MM.1S (cell line): ENCODE results near the gene PTPN18.

Experiments
- DNase-seq: peaks from one replicate; pipeline ENCODE4 v3.0.0-alpha.2; 2015
- H2AFZ ChIP-seq: fragments of 300-600 bp; sonication (generic); 2 replicates; pipeline ENCODE4 v1.6.0; 2016; ENCODE audit warnings: antibody characterized with exemption, low read length
- H3F3A ChIP-seq: fragments of 300-600 bp; sonication (generic); 2 replicates; pipeline ENCODE4 v1.6.1; 2016; ENCODE audit warnings: mild to moderate bottlenecking, antibody characterized with exemption, low read length, moderate library complexity, mixed read lengths; ENCODE audit not compliant: insufficient read depth
- H3K27ac ChIP-seq: fragments of 300-600 bp; sonication (generic); 2 replicates; pipeline ENCODE4 v1.5.1; 2016; ENCODE audit warnings: mild to moderate bottlenecking, low read length
- H3K27me3 ChIP-seq: fragments of 300-600 bp; sonication (generic); replicated peaks from 2 replicates; pipeline ENCODE4 v1.6.0; 2016; ENCODE audit warnings: low read length; ENCODE audit not compliant: insufficient read depth
- H3K36me3 ChIP-seq: fragments of 300-600 bp; sonication (generic); replicated peaks from 2 replicates; pipeline ENCODE4 v1.6.1; 2016; ENCODE audit warnings: mild to moderate bottlenecking, low read length, mixed read lengths; ENCODE audit not compliant: insufficient read depth
- H3K4me1 ChIP-seq: fragments of 300-600 bp; sonication (generic); 2 replicates; pipeline ENCODE4 v1.6.1; 2016; ENCODE audit warnings: low read length, mixed read lengths
- H3K4me2 ChIP-seq: fragments of 300-600 bp; sonication (generic); 2 replicates; pipeline ENCODE4 v1.6.0; 2016; ENCODE audit warnings: low read depth, low read length
- H3K4me3 ChIP-seq: fragments of 300-600 bp; sonication (generic); 2 replicates; pipeline ENCODE4 v1.5.1; 2016; ENCODE audit warnings: low read length, mixed read lengths
- H3K79me2 ChIP-seq: fragments of 300-600 bp; sonication (generic); 2 replicates; pipeline ENCODE4 v1.6.1; 2016; ENCODE audit warnings: mixed run types, low read length, mixed read lengths
- H3K9ac ChIP-seq: fragments of 300-600 bp; sonication (generic); 2 replicates; pipeline ENCODE4 v1.6.1; 2016; ENCODE audit warnings: low read length, mixed read lengths
- H3K9me2 ChIP-seq: fragments of 300-600 bp; sonication (generic); replicated peaks from 2 replicates; pipeline ENCODE4 v1.6.1; 2016; ENCODE audit warnings: mild to moderate bottlenecking, low read length, mixed read lengths; ENCODE audit not compliant: insufficient read depth
- H3K9me3 ChIP-seq: fragments of 300-600 bp; sonication (generic); replicated peaks from 2 replicates; pipeline ENCODE4 v1.6.1; 2016; ENCODE audit warnings: mild to moderate bottlenecking, low read length, mixed read lengths; ENCODE audit not compliant: insufficient read depth
- H4K20me1 ChIP-seq: fragments of 300-600 bp; sonication (generic); 2 replicates; pipeline ENCODE4 v1.6.1; 2016; ENCODE audit warnings: mild to moderate bottlenecking, low read length, moderate library complexity, mixed read lengths; ENCODE audit not compliant: insufficient read depth
- EZH2 ChIP-seq: fragments of 300-600 bp; sonication (generic); optimal IDR thresholded peaks from 2 replicates; pipeline ENCODE3; 2017; ENCODE audit warnings: low read depth, mild to moderate bottlenecking, antibody characterized with exemption, low read length, mixed read lengths
- EZH2phosphoT487 ChIP-seq: fragments of 300-600 bp; sonication (generic); IDR thresholded peaks from 2 replicates; pipeline ENCODE4 v1.6.1; 2018; ENCODE audit warnings: antibody characterized with exemption, low read length
- TF ChIP-seq, protein P1 (sequence below): fragments of 300-600 bp; sonication (generic); IDR thresholded peaks from 2 replicates; pipeline ENCODE4 v1.5.1; 2016; ENCODE audit warnings: antibody characterized with exemption, low read length, mixed read lengths

PTPN18 gene

DNA sequence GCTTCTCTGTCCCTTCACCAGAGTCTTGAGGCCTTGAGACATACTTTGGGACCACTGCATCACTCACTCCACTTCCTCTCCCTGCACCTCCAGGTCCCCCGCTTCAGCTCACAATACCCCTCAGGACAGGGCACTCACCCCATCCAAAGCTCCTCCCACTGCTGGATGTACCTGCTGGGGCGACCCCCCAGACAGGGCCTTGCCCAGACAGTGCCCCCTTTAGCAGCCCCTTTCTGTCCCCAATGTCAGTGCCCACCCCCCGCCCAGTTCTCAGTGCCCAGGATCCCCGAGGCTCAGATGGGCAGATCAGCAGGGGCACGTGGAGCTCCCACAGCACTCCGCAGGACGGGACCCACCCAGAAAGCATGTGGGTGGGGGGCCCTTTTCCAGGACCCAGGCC lies 37.0 kb upstream of the PTPN18 start:
- Histone ChIP-seq H2AFZ (no peak overlapping the region), H3F3A (no peaks in the 10 kb centered on the region), H3K4me3 (no peak overlapping the region), H3K27me3 (no peaks in the 10 kb centered on the region), H3K27ac (no peak overlapping the region), H3K79me2 (no peaks in the 10 kb centered on the region), H3K4me2 (no peak overlapping the region), H3K9ac (no peak overlapping the region), H3K9me3 (no peaks in the 10 kb centered on the region), H4K20me1 (no peaks in the 10 kb centered on the region), H3K36me3 (no peaks in the 10 kb centered on the region), H3K4me1 (no peaks in the 10 kb centered on the region), H3K9me2 (no peaks in the 10 kb centered on the region)
- DNase-seq: no peak
- TF ChIP-seq, protein P1, sequence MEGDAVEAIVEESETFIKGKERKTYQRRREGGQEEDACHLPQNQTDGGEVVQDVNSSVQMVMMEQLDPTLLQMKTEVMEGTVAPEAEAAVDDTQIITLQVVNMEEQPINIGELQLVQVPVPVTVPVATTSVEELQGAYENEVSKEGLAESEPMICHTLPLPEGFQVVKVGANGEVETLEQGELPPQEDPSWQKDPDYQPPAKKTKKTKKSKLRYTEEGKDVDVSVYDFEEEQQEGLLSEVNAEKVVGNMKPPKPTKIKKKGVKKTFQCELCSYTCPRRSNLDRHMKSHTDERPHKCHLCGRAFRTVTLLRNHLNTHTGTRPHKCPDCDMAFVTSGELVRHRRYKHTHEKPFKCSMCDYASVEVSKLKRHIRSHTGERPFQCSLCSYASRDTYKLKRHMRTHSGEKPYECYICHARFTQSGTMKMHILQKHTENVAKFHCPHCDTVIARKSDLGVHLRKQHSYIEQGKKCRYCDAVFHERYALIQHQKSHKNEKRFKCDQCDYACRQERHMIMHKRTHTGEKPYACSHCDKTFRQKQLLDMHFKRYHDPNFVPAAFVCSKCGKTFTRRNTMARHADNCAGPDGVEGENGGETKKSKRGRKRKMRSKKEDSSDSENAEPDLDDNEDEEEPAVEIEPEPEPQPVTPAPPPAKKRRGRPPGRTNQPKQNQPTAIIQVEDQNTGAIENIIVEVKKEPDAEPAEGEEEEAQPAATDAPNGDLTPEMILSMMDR: no peak
- TF ChIP-seq EZH2: no peak
- no peak for TF ChIP-seq EZH2phosphoT487

DNA sequence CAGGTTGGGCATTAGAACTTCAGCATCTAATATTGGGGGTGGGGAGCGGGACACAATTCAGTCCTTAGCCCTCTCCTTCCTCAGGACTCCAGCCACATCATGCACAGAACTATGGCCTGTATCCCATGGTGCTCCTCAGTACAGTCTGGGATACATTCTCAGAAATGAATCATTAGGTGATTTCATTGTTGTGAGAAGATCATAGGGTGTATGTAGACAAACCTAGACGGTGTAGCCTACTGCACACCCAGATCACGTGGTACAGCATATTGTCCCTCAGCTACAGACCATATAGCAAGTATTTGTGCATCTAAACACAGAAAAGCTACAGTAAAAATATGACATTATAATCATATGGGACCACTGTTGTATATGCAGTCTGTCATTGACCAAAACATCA lies 36.3 kb upstream of the PTPN18 start:
- H3K79me2 ChIP-seq: no peaks in the 10 kb centered on the region
- H3F3A ChIP-seq: no peaks in the 10 kb centered on the region
- no peaks in the 10 kb centered on the region for H3K9me2 ChIP-seq
- TF ChIP-seq EZH2phosphoT487: no peak
- TF ChIP-seq, protein P1: no peak
- no peak for TF ChIP-seq EZH2
- no peaks in the 10 kb centered on the region for H3K9me3 ChIP-seq
- H3K27ac ChIP-seq: no peak overlapping the region
- no peaks in the 10 kb centered on the region for H4K20me1 ChIP-seq
- H3K27me3 ChIP-seq: no peaks in the 10 kb centered on the region
- no peak overlapping the region for H3K4me3 ChIP-seq
- no peak overlapping the region for H2AFZ ChIP-seq
- H3K4me1 ChIP-seq: no peaks in the 10 kb centered on the region
- no peak overlapping the region for H3K4me2 ChIP-seq
- H3K36me3 ChIP-seq: no peaks in the 10 kb centered on the region
- no peak overlapping the region for H3K9ac ChIP-seq
- DNase-seq: no peak

DNA sequence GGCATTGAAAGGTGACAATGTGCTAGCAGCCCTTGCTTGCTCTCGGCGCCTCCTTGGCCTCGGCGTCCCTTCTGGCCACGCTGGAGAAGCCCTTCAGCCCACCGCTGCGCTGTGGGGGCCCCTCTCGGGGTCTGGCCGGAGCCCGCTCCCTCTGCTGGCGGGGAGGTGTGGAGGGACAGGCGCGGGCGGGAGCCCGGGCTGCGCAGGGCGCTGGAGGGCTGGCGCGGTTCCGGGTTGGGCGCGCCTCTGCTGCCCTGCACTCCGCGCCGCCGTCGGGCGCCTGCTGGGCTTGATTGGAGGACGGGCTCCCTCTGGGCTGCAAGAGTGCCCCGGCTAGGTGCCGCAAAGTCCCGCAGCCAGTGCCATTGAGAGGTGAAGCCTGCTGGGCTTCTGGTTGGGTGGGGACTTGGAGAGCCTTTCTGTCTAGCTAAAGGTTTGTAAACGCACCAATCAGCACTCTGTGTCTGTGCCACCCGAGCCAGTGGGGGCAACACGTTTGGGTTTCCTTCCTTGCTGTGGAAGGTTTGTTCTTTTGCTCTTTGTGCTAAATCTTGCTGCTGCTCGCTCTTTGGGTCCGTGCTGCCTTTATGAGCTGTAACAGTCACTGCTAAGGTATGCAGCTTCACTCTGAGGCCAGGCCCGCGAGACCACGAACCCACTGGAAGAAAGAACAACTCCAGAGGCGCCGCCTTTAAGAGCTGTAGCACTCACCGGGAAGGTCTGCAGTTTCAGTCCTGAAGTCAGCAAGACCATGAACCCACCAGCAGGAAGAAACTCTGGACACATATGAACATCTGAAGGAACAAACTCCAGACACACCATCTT lies 27.9 kb upstream of the PTPN18 start:
- no peaks in the 10 kb centered on the region for H3K9me3 ChIP-seq
- H3K36me3 ChIP-seq: no peaks in the 10 kb centered on the region
- 0 out of 2 replicates have a peak, but pooled peaks cover 8% of the 10 kb centered on the region for H3K4me1 ChIP-seq
- no peak overlapping the region for H3K4me3 ChIP-seq
- no peaks in the 10 kb centered on the region for H3K79me2 ChIP-seq
- H3K9me2 ChIP-seq: no peaks in the 10 kb centered on the region
- H2AFZ ChIP-seq: no peak overlapping the region
- no peaks in the 10 kb centered on the region for H4K20me1 ChIP-seq
- no peaks in the 10 kb centered on the region for H3F3A ChIP-seq
- H3K4me2 ChIP-seq: no peak overlapping the region
- no peaks in the 10 kb centered on the region for H3K27me3 ChIP-seq
- no peak overlapping the region for H3K9ac ChIP-seq
- H3K27ac ChIP-seq: no peak overlapping the region
- no peak for DNase-seq
- no peak for TF ChIP-seq EZH2
- TF ChIP-seq, protein P1: no peak
- no peak for TF ChIP-seq EZH2phosphoT487
